ENCODE data around the gene VPREB3.

Gene VPREB3

DNA sequence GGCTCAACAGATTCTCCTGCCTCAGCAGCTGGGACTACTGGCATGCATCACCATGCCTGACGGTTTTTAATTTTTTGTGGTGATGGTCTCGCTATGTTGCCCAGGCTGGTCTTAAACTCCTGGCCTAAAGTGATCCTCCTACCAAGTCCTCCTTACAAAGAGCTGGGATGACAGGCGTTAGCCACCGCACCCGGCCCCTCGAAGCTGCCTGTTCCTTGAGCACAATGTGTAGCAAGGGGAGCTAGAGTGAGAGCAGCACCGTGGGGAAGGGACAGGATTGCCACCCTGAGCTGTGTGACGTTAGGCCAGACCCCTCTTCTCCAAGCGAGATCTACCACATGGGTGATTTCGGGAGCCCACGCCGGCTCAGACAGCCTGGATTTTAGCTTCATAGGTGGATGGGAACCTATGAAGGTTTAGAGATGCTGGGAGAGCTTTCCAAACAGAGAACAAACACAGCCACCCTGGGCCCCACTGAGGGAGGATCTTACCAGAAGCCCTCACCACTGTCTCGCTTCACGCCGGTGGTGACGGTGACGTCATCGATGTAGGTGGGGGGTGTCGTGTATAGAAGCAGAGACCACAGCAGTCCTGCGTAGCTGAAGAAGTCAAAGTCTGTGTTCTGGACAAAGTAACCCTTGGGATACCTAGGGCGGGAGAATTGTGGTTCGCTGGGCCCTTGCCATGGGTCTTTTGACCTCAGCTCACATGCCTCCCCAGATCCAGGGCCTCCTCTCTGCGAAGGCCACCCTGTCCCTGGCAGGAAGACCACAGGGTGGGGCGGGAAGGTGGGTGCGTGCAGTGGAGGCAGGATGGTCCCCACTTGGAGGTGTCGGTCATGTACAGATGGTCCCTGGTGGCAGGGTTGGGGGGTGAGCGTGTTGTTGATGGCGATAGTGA lies 40.3 kb downstream of the VPREB3 start:
- TF ChIP-seq FOXP2 (optimal IDR thresholded peaks at IDR 0.05; ENCODE audit: borderline replicate concordance, extremely low read depth, extremely low read length, insufficient read depth) = no peak
- TF ChIP-seq SIN3A (IDR thresholded peaks at IDR 0.05; ENCODE audit: borderline replicate concordance, insufficient read depth, low read length) = no peak
- no peak for TF ChIP-seq POLR2AphosphoS5 (IDR thresholded peaks at IDR 0.05; ENCODE audit: low read depth, low read length)
- no peak for TF ChIP-seq REST (IDR thresholded peaks at IDR 0.05; ENCODE audit: insufficient read depth in 1 of 2, low read depth in 2 of 2, low read length in 2 of 2)
- no peak for TF ChIP-seq TAF1 (IDR thresholded peaks at IDR 0.05; ENCODE audit: borderline replicate concordance, insufficient read depth, low read length)

DNA sequence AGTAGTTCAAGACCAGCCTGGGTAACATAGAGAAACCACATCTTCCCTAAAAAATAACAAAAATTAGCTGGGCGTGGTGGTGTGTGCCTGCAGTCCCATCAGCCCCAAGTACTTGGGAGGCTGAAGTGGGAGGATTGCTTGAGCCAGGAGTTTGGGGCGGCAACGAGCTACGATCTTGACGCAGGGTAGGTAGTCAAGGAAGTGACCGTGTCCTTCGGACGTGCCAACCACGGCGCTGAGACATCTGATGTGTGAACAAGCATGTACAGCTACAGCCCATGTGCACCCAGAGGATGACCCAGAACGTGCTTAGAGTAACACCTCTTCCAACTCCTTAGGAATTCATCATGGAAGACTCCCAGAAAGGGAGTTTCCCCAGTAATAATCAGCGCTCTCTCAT lies 42.0 kb downstream of the VPREB3 start:
- TF ChIP-seq FOXP2 (optimal IDR thresholded peaks at IDR 0.05; ENCODE audit: borderline replicate concordance, extremely low read depth, extremely low read length, insufficient read depth) = no peak

- TF ChIP-seq POLR2AphosphoS5 (IDR thresholded peaks at IDR 0.05; ENCODE audit: low read depth, low read length) = no peak
- no peak for TF ChIP-seq FOXP2 (optimal IDR thresholded peaks at IDR 0.05; ENCODE audit: borderline replicate concordance, extremely low read depth, extremely low read length, insufficient read depth)
Observed at GRCh38 chr22:23709107-23709506, 45.1 kb downstream of the VPREB3 start.

DNA sequence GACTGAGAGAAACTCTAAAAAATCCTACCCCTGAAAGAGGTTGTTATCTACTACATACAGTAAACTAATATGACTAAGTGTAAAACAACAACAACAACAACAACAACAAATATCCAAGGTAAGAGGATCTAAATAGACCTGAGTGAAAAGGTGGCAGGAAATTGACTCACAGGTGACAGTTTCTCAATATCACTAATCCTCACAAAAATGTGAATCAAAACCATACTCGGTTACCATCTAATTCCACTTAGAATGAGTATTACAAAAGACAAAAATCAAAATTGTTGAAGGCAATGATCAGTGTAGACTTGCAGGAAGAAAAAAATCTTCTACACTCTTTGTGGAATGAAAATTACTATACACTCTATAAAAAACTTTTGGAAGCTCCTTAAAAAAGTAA lies 46.0 kb downstream of the VPREB3 start:
- TF ChIP-seq REST (IDR thresholded peaks at IDR 0.05; ENCODE audit: insufficient read depth in 1 of 2, low read depth in 2 of 2, low read length in 2 of 2) (no peak), TAF1 (IDR thresholded peaks at IDR 0.05; ENCODE audit: borderline replicate concordance, insufficient read depth, low read length) (no peak), FOXP2 (optimal IDR thresholded peaks at IDR 0.05; ENCODE audit: borderline replicate concordance, extremely low read depth, extremely low read length, insufficient read depth) (no peak), SIN3A (IDR thresholded peaks at IDR 0.05; ENCODE audit: borderline replicate concordance, insufficient read depth, low read length) (no peak), POLR2AphosphoS5 (IDR thresholded peaks at IDR 0.05; ENCODE audit: low read depth, low read length) (no peak)

- TF ChIP-seq REST (IDR thresholded peaks at IDR 0.05; ENCODE audit: insufficient read depth in 1 of 2, low read depth in 2 of 2, low read length in 2 of 2) (no peak), SIN3A (IDR thresholded peaks at IDR 0.05; ENCODE audit: borderline replicate concordance, insufficient read depth, low read length) (no peak), FOXP2 (optimal IDR thresholded peaks at IDR 0.05; ENCODE audit: borderline replicate concordance, extremely low read depth, extremely low read length, insufficient read depth) (no peak), TAF1 (IDR thresholded peaks at IDR 0.05; ENCODE audit: borderline replicate concordance, insufficient read depth, low read length) (no peak), POLR2AphosphoS5 (IDR thresholded peaks at IDR 0.05; ENCODE audit: low read depth, low read length) (no peak)
Observed at GRCh38 chr22:23705358-23705757, 48.9 kb downstream of the VPREB3 start.

- no peak for TF ChIP-seq FOXP2 (optimal IDR thresholded peaks at IDR 0.05; ENCODE audit: borderline replicate concordance, extremely low read depth, extremely low read length, insufficient read depth)
- TF ChIP-seq POLR2AphosphoS5 (IDR thresholded peaks at IDR 0.05; ENCODE audit: low read depth, low read length) = no peak
- TF ChIP-seq SIN3A (IDR thresholded peaks at IDR 0.05; ENCODE audit: borderline replicate concordance, insufficient read depth, low read length) = no peak
- no peak for TF ChIP-seq TAF1 (IDR thresholded peaks at IDR 0.05; ENCODE audit: borderline replicate concordance, insufficient read depth, low read length)
- no peak for TF ChIP-seq REST (IDR thresholded peaks at IDR 0.05; ENCODE audit: insufficient read depth in 1 of 2, low read depth in 2 of 2, low read length in 2 of 2)
Observed at GRCh38 chr22:23704829-23705228, 49.4 kb downstream of the VPREB3 start.
